H1 (cell line): ENCODE results near the gene STOML1. TPM values are rescaled to one million over a fixed set of nuclear protein-coding genes. Genes with fewer than 3 reads are reported as not detected.

ENCODE experiments used
- CTCF ChIA-PET: fragments of 300-600 bp; sonication (Branson Sonifier 250); formaldehyde crosslinking; loops from one replicate; lab custom pipeline; 2021; ENCODE audit not compliant: partially characterized antibody; lab: Charles Lee
- POLR2A ChIA-PET: fragments of 300-600 bp; sonication (Branson Sonifier 250); formaldehyde crosslinking; loops from one replicate; lab custom pipeline; 2021; ENCODE audit warnings: inconsistent platforms; ENCODE audit not compliant: partially characterized antibody; lab: Charles Lee
- DNase-seq, 2 experiments: peaks; one replicate each; pipeline versions ENCODE4 v3.0.0 to v3.0.0-alpha.2; 2010 to 2022; ENCODE audit warnings: low spot score in 2 of 2, low read depth in 1 of 2, mixed read lengths in 1 of 2
- FAIRE-seq: peaks from 2 replicates; lab custom pipeline; 2011; peaks lifted over from hg19 to GRCh38; lab: Jason Lieb, UNC
- H2AFZ ChIP-seq: 2 replicates; pipeline ENCODE4 v1.8.1; 2012; ENCODE audit warnings: low read length, inconsistent platforms
- H2AK5ac ChIP-seq: 2 replicates; pipeline ENCODE4 v1.6.1; 2013; ENCODE audit warnings: low read depth, low read length
- H2BK120ac ChIP-seq: replicated peaks from 2 replicates; pipeline ENCODE3; 2013; ENCODE audit warnings: low read depth, low read length, inconsistent platforms
- H2BK12ac ChIP-seq: 2 replicates; pipeline ENCODE4 v1.6.1; 2013; ENCODE audit warnings: low read depth, low read length
- H2BK15ac ChIP-seq: 2 replicates; pipeline ENCODE4 v1.6.1; 2013; ENCODE audit warnings: low read length
- H2BK20ac ChIP-seq: 2 replicates; pipeline ENCODE4 v1.6.1; 2013; ENCODE audit warnings: low read length
- H2BK5ac ChIP-seq: 2 replicates; pipeline ENCODE4 v1.6.1; 2013; ENCODE audit warnings: low read depth, low read length
- H3K14ac ChIP-seq: 2 replicates; pipeline ENCODE4 v1.6.1; 2013; ENCODE audit warnings: inconsistent platforms; ENCODE audit not compliant: insufficient read length
- H3K18ac ChIP-seq: 2 replicates; pipeline ENCODE4 v1.6.1; 2013; ENCODE audit warnings: low read length; ENCODE audit errors: extremely low read depth
- H3K23ac ChIP-seq: 2 replicates; pipeline ENCODE4 v1.6.1; 2013; ENCODE audit warnings: inconsistent platforms; ENCODE audit not compliant: insufficient read length
- H3K23me2 ChIP-seq: 2 replicates; pipeline ENCODE4 v1.6.1; 2013; ENCODE audit warnings: low read depth, low read length
- H3K27ac ChIP-seq: 2 replicates; pipeline ENCODE4 v1.6.1; 2011; ENCODE audit warnings: low read depth, low read length, inconsistent platforms
- H3K27me3 ChIP-seq, 4 experiments: replicated peaks in 1 of 4; 1 replicate in 1 of 4; 2 replicates in 3 of 4; pipeline versions ENCODE4 v1.6.1 to v1.8.1; 2011 to 2013; ENCODE audit warnings: low read length in 3 of 4, mild to moderate bottlenecking in 3 of 4, inconsistent platforms in 2 of 4, mixed read lengths in 2 of 4, moderate library complexity in 1 of 4; ENCODE audit not compliant: control insufficient read depth in 3 of 4, insufficient read depth in 3 of 4; ENCODE audit errors: extremely low read depth in 1 of 4
- H3K36me3 ChIP-seq, 4 experiments: 2 replicates each; pipeline versions ENCODE4 v1.6.1 to v1.8.1; 2011 to 2013; ENCODE audit warnings: mild to moderate bottlenecking in 4 of 4, low read length in 3 of 4, moderate library complexity in 2 of 4, control low read depth in 1 of 4, inconsistent platforms in 1 of 4; ENCODE audit not compliant: insufficient read depth in 4 of 4, control insufficient read depth in 2 of 4
- H3K4ac ChIP-seq: replicated peaks from 2 replicates; pipeline ENCODE3; 2013; ENCODE audit warnings: low read length, low read depth, mixed read lengths, inconsistent platforms; ENCODE audit not compliant: insufficient read length
- H3K4me1 ChIP-seq, 4 experiments: replicated peaks in 1 of 4; 1 replicate in 1 of 4; 2 replicates in 3 of 4; pipeline versions ENCODE4 v1.6.1 to v1.8.1; 2011 to 2013; ENCODE audit warnings: low read length in 3 of 4, inconsistent platforms in 2 of 4, mixed read lengths in 1 of 4; ENCODE audit not compliant: insufficient read depth in 4 of 4, control insufficient read depth in 3 of 4
- H3K4me2 ChIP-seq, 2 experiments: 2 replicates each; pipeline versions ENCODE4 v1.6.1 to v1.8.1; 2011 to 2013; ENCODE audit warnings: low read depth in 2 of 2, low read length in 2 of 2, control low read depth in 1 of 2, inconsistent platforms in 1 of 2, mild to moderate bottlenecking in 1 of 2; ENCODE audit not compliant: insufficient read depth in 1 of 2
- H3K4me3 ChIP-seq, 4 experiments: fragments of 200-600, 300-600 bp in 1 of 4; sonication (generic), shearing (Covaris generic), sonication (Bioruptor Twin) in 1 of 4; 2 replicates each; pipeline versions ENCODE4 v1.5.1 to v1.8.1; 2011 to 2016; ENCODE audit warnings: low read length in 4 of 4, low read depth in 3 of 4, control low read depth in 2 of 4, inconsistent platforms in 2 of 4, mild to moderate bottlenecking in 2 of 4, mixed read lengths in 1 of 4, moderate library complexity in 1 of 4; ENCODE audit not compliant: insufficient read depth in 2 of 4; ENCODE audit errors: extremely low read depth in 1 of 4
- H3K56ac ChIP-seq: replicated peaks from 2 replicates; pipeline ENCODE3; 2013; ENCODE audit warnings: low read depth, mild to moderate bottlenecking, mixed read lengths, low read length, inconsistent platforms; ENCODE audit not compliant: insufficient read length
- H3K79me1 ChIP-seq: 2 replicates; pipeline ENCODE4 v1.6.1; 2013; ENCODE audit warnings: low read depth, low read length, control low read depth
- H3K79me2 ChIP-seq, 2 experiments: 2 replicates each; pipeline versions ENCODE4 v1.6.1 to v1.8.1; 2012 to 2013; ENCODE audit warnings: low read length in 2 of 2, mild to moderate bottlenecking in 2 of 2, inconsistent platforms in 1 of 2; ENCODE audit not compliant: insufficient read depth in 2 of 2, control insufficient read depth in 1 of 2
- H3K9ac ChIP-seq, 4 experiments: replicated peaks in 1 of 4; 1 replicate in 1 of 4; 2 replicates in 3 of 4; pipeline versions ENCODE4 v1.6.1 to v1.8.1; 2011 to 2013; ENCODE audit warnings: low read depth in 3 of 4, low read length in 3 of 4, control low read depth in 2 of 4, mild to moderate bottlenecking in 2 of 4, moderate library complexity in 2 of 4, inconsistent platforms in 1 of 4; ENCODE audit errors: extremely low read depth in 1 of 4
- H3K9me3 ChIP-seq, 2 experiments: 2 replicates each; pipeline versions ENCODE4 v1.6.1 to v1.8.1; 2012 to 2013; ENCODE audit warnings: mild to moderate bottlenecking in 2 of 2, moderate library complexity in 2 of 2, control low read depth in 1 of 2, inconsistent platforms in 1 of 2, low read depth in 1 of 2, low read length in 1 of 2, mixed read lengths in 1 of 2; ENCODE audit not compliant: insufficient read depth in 2 of 2
- H4K20me1 ChIP-seq, 2 experiments: replicated peaks in 1 of 2; 2 replicates each; pipeline versions ENCODE3 to v1.8.1; 2011 to 2013; ENCODE audit warnings: inconsistent platforms in 2 of 2, low read length in 2 of 2, mild to moderate bottlenecking in 1 of 2; ENCODE audit not compliant: insufficient read depth in 2 of 2, control insufficient read depth in 1 of 2
- H4K5ac ChIP-seq: 2 replicates; pipeline ENCODE4 v1.6.1; 2013; ENCODE audit warnings: low read length, low read depth, mixed read lengths, inconsistent platforms; ENCODE audit not compliant: insufficient read length
- H4K8ac ChIP-seq: 2 replicates; pipeline ENCODE4 v1.8.0; 2013; ENCODE audit warnings: mild to moderate bottlenecking, moderate library complexity, low read length, inconsistent platforms; ENCODE audit not compliant: insufficient read depth; ENCODE audit errors: extremely low read depth
- H4K91ac ChIP-seq: replicated peaks from 2 replicates; pipeline ENCODE3; 2013; ENCODE audit warnings: low read length, mixed read lengths, inconsistent platforms; ENCODE audit not compliant: insufficient read length
- ASH2L ChIP-seq: fragments of 200-600, 300-600 bp; sonication (generic); IDR thresholded peaks from one replicate; pipeline ENCODE4 v1.7.1; 2017; ENCODE audit warnings: low read length
- ATF2 ChIP-seq: IDR thresholded peaks from 2 replicates; pipeline ENCODE4 v1.6.1; 2012; ENCODE audit warnings: low read length, inconsistent platforms
- ATF3 ChIP-seq: IDR thresholded peaks from 2 replicates; pipeline ENCODE4 v1.6.1; 2011; ENCODE audit warnings: low read depth, mild to moderate bottlenecking, low read length; ENCODE audit not compliant: insufficient read depth
- BRCA1 ChIP-seq: IDR thresholded peaks from 2 replicates; pipeline ENCODE4 v1.6.1; 2012; ENCODE audit warnings: low read depth, low read length, improper control_type of control experiment
- CBX5 ChIP-seq: fragments of 300-800, 300-1000 bp; sonication (generic); IDR thresholded peaks from 2 replicates; pipeline ENCODE4 v1.7.1; 2016; ENCODE audit warnings: antibody characterized with exemption, low read length, low read depth
- CREB1 ChIP-seq: IDR thresholded peaks from 2 replicates; pipeline ENCODE4 v1.6.1; 2012; ENCODE audit warnings: inconsistent platforms
- JUN ChIP-seq: IDR thresholded peaks from 2 replicates; pipeline ENCODE4 v1.6.1; 2011; ENCODE audit warnings: low read depth, mild to moderate bottlenecking, improper control_type of control experiment, low read length
- JUND ChIP-seq: IDR thresholded peaks from 2 replicates; pipeline ENCODE4 v1.6.1; 2011; ENCODE audit warnings: mild to moderate bottlenecking, improper control_type of control experiment, low read length
- KDM4A ChIP-seq: IDR thresholded peaks from one replicate; pipeline ENCODE4 v1.7.1; 2012; ENCODE audit warnings: low read depth, mild to moderate bottlenecking, moderate library complexity, low read length, inconsistent platforms; ENCODE audit not compliant: severe bottlenecking
- NRF1 ChIP-seq: IDR thresholded peaks from 2 replicates; pipeline ENCODE4 v1.6.1; 2011; ENCODE audit warnings: mild to moderate bottlenecking, low read depth, low read length, improper control_type of control experiment
- POU5F1 ChIP-seq: IDR thresholded peaks from 2 replicates; pipeline ENCODE4 v1.6.1; 2011; ENCODE audit warnings: low read depth, mild to moderate bottlenecking, low read length, moderate library complexity
- WGBS, 2 experiments: shearing (Covaris generic) in 1 of 2; methylation state at CpG; one replicate each; pipeline versions ENCODE4 v1.1.6 to v1.1.7; 2013 to 2015; ENCODE audit warnings: low lambda C conversion rate in 2 of 2, mixed read lengths in 2 of 2, inconsistent platforms in 1 of 2, low coverage in 1 of 2, missing lambda C conversion rate in 1 of 2; ENCODE audit not compliant: insufficient replicate concordance in 2 of 2, insufficient coverage in 1 of 2, insufficient read length in 1 of 2; ENCODE audit errors: extremely low coverage in 1 of 2, missing lambda C conversion rate in 1 of 2; 5-methylcytosine and 5-hydroxymethylcytosine counted together
- polyA plus RNA-seq, 7 experiments: library from polyadenylated mRNA; depleted of rRNA in 3 of 7; stranded (reverse) in 5 of 7; unstranded in 2 of 7; fragments of >200 nt in 5 of 7; fragments of 200-250 nt in 2 of 7; gene quantifications; 1 replicate in 5 of 7; 2 replicates in 1 of 7; 4 replicates in 1 of 7; pipeline versions ENCODE4 v1.2.1 to v1.2.3, GENCODE V29; 2011 to 2013; ENCODE audit warnings: missing spikeins in 2 of 7, mixed read lengths in 2 of 7
- total RNA-seq: library from RNA; stranded (reverse); fragmentation: NEBNext Ultra II Directional; extraction: Animal tissue kit (Norgen Biotek cat#: 25700); gene quantifications from 2 replicates; pipeline ENCODE4 v1.2.1, GENCODE V29; 2021

The STOML1 gene
- total and polyA plus RNA-seq, 2 of the 8 experiments (the other 6 are each of a cell fraction or from before 2014, with no cell fraction given) = 2.6 to 3.2 TPM

GRCh38 chr15:73941871-73942635 lies 50.0 kb downstream of the STOML1 start:
- no peak overlapping the region for H3K14ac ChIP-seq
- H2BK15ac ChIP-seq = no peak overlapping the region
- H3K9ac ChIP-seq = no peak overlapping the region
- 83% methylated on average over 10 of the region's 10 CpGs; no CpG with 5 or more reads in 1 of the 2 experiments for WGBS, 2 experiments
- no peaks in the 10 kb centered on the region for H3K23me2 ChIP-seq
- DNase-seq (no peak), FAIRE-seq (no peak)
- no peak overlapping the region for H3K18ac ChIP-seq
- no peaks in the 10 kb centered on the region for H3K9me3 ChIP-seq
- no peak overlapping the region for H2BK12ac ChIP-seq
- H3K4me1 ChIP-seq = no peaks in the 10 kb centered on the region; a peak in 1 of 7 replicates
- H2BK120ac ChIP-seq = no peak overlapping the region
- H4K91ac ChIP-seq = no peak overlapping the region
- peaks cover 0 to 2% of the 10 kb centered on the region in 2 experiments for H4K20me1 ChIP-seq
- H3K36me3 ChIP-seq = no peaks in the 10 kb centered on the region
- H3K27ac ChIP-seq = no peak overlapping the region
- H2BK20ac ChIP-seq = no peak overlapping the region
- no peaks in the 10 kb centered on the region for H3K27me3 ChIP-seq
- no peaks in the 10 kb centered on the region for H3K79me2 ChIP-seq
- no peak overlapping the region for H2AK5ac ChIP-seq
- H2AFZ ChIP-seq = no peak overlapping the region
- H3K79me1 ChIP-seq = no peaks in the 10 kb centered on the region
- H2BK5ac ChIP-seq = no peak overlapping the region
- CTCF ChIA-PET = interaction anchor here (0.9 to 1.6 kb wide), 5 partner anchors 8 to 105 kb away, joined by 3 to 5 read pairs (median 3); no protein-coding TSS in a partner anchor
- no peak overlapping the region for H3K4ac ChIP-seq
- H3K4me2 ChIP-seq = no peak overlapping the region
- no peak overlapping the region for H4K5ac ChIP-seq
- POLR2A ChIA-PET = interaction anchor here (1.6 kb wide), 1 partner anchor 15 kb away, joined by 6 read pairs; no protein-coding TSS in a partner anchor
- H3K23ac ChIP-seq = no peak overlapping the region
- H3K56ac ChIP-seq = no peak overlapping the region
- no peak overlapping the region for H4K8ac ChIP-seq
- no peak overlapping the region for H3K4me3 ChIP-seq
- no peak for TF ChIP-seq JUND
- TF ChIP-seq KDM4A = no peak
- no peak for TF ChIP-seq CREB1
- no peak for TF ChIP-seq POU5F1
- no peak for TF ChIP-seq ATF3
- no peak for TF ChIP-seq ATF2
- no peak for TF ChIP-seq BRCA1
- TF ChIP-seq JUN = no peak
- no peak for TF ChIP-seq CBX5
- TF ChIP-seq NRF1 = no peak
- no peak for TF ChIP-seq ASH2L
